Pons (tissue), 1 donor: ENCODE measurements around the gene ASCL2.
A peak's percentile ranks its signal among the peaks of the same experiment; 100 is the strongest.

Experiments used
- DNase-seq: peaks from one replicate; pipeline ENCODE4 v3.0.0-alpha.2; 2016; ENCODE audit warnings: low spot score

Gene ASCL2

GRCh38 chr11:2308713-2309112 lies 38.3 kb upstream of the ASCL2 start:
- DNase-seq = no peak

GRCh38 chr11:2307501-2308331 lies 37.3 kb upstream of the ASCL2 start:
- DNase-seq = no peak

- no peak for DNase-seq
Measured at GRCh38 chr11:2306877-2307500, 36.6 kb upstream of the ASCL2 start.

GRCh38 chr11:2306452-2306823 lies 36.0 kb upstream of the ASCL2 start:
- no peak for DNase-seq

GRCh38 chr11:2305788-2306451 lies 35.5 kb upstream of the ASCL2 start:
- no peak for DNase-seq

- peak; percentile 56 for DNase-seq
Measured at GRCh38 chr11:2305140-2305778, 34.9 kb upstream of the ASCL2 start.

- DNase-seq = no peak
Measured at GRCh38 chr11:2304506-2305139, 34.2 kb upstream of the ASCL2 start.

- no peak for DNase-seq
Measured at GRCh38 chr11:2303627-2304505, 33.5 kb upstream of the ASCL2 start.

- peak; percentile 37 for DNase-seq
Measured at GRCh38 chr11:2302896-2303626, 32.7 kb upstream of the ASCL2 start.

- no peak for DNase-seq
Measured at GRCh38 chr11:2302306-2302895, 32.0 kb upstream of the ASCL2 start.

GRCh38 chr11:2301631-2302305 lies 31.4 kb upstream of the ASCL2 start, which contains the start of the genes C11orf21 and TSPAN32:
TSS of gene C11orf21 (minus strand) at chr11:2301918. CDS start at chr11:2301808, 110 bp downstream.
TSS of gene TSPAN32 (plus strand) at chr11:2302013. CDS start at chr11:2302150, 137 bp downstream.
- DNase-seq = peak; percentile 66

- DNase-seq = no peak
Measured at GRCh38 chr11:2300936-2301630, 30.7 kb upstream of the ASCL2 start.

GRCh38 chr11:2300290-2300935 lies 30.0 kb upstream of the ASCL2 start:
- no peak for DNase-seq

GRCh38 chr11:2299773-2300172 lies 29.4 kb upstream of the ASCL2 start:
- no peak for DNase-seq

GRCh38 chr11:2298795-2299761 lies 28.7 kb upstream of the ASCL2 start:
- DNase-seq = no peak

GRCh38 chr11:2298131-2298794 lies 27.9 kb upstream of the ASCL2 start:
- no peak for DNase-seq
